ENCODE measurements around the gene RTBDN. TPM values are rescaled to one million over a fixed set of nuclear protein-coding genes. Genes with fewer than 3 reads are reported as not detected.

The RTBDN gene
- total and polyA plus RNA-seq, 12 donors = 0.23 to 16.4 (median 4.4) TPM; not detected in 5

DNA sequence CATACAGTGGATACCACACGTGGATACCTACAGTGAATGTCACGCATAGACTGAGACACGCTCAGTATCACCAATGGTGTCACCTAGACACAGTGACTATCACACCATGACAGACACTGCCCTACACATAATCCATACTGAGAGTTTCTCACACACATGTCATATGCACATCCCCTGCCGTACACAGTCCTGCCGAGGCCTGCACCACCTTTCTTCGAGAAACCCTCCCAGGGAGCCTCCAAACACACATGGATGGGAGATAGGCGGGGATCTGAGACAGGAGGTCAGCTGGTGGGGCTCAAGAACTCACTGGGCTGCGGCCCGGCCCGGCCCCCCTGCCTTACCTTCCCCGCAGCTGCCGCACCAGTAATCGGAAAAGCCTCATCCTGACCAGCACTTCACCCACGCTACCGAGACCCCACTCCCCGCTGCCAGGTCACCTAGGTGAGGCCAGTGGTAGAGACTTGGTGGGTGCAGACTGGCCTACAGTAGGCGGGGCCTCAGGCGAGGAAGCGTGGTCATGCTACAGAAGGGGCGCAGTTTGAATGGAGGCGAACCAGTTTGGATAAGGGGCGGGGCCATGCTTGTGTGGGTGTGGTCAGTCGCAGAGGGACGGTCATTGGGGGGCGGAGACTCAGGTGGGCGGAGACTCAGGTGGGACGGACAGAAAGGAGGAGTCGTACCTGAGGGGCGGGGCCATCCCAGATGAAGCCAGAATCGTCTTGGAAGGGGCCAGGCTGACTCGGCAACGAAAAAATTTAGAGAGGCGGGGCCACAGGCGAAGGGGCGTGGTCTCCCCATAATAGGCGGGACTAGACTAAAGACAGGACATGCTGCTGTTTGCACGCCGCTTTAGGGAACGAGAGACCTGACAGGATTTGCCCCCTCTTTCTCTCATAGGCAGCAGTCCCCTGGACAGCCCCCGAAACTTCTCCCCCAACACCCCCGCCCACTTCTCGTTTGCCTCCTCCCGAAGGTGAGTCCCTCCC lies 6.0 kb upstream of the RTBDN start:
- H3K4me3 ChIP-seq = peak overlapping the region in 1 of 4 donors; percentile 45
- H3K36me3 ChIP-seq (replicated peaks in 1 of 2) = no peaks in the 10 kb centered on the region
- H3K4me1 ChIP-seq (replicated peaks in 1 of 2) = peaks cover 7 to 10% of the 10 kb centered on the region in 2 donors
- WGBS, 4 donors = 22 to 24% (median 24%) methylated on average over 35 to 43 of the region's 43 CpGs
- H3K27ac ChIP-seq = peak overlapping the region in 1 of 5 donors; percentile 49
- intact Hi-C loops (cut with DNase I) = loop anchor here (5.0 to 10.0 kb wide), 4 partner anchors 38 to 276 kb away; partner anchors contain the start of genes PRDX2 (in 1 of the 2) and THSD8 (in 1 of the 2)
- peaks cover 80% of the 10 kb centered on the region for H3K27me3 ChIP-seq
- peak; percentile 64 to 94 (median 85) for DNase-seq
- no peak for TF ChIP-seq POLR2A (IDR thresholded peaks at IDR 0.05)
- TF ChIP-seq, protein P1, sequence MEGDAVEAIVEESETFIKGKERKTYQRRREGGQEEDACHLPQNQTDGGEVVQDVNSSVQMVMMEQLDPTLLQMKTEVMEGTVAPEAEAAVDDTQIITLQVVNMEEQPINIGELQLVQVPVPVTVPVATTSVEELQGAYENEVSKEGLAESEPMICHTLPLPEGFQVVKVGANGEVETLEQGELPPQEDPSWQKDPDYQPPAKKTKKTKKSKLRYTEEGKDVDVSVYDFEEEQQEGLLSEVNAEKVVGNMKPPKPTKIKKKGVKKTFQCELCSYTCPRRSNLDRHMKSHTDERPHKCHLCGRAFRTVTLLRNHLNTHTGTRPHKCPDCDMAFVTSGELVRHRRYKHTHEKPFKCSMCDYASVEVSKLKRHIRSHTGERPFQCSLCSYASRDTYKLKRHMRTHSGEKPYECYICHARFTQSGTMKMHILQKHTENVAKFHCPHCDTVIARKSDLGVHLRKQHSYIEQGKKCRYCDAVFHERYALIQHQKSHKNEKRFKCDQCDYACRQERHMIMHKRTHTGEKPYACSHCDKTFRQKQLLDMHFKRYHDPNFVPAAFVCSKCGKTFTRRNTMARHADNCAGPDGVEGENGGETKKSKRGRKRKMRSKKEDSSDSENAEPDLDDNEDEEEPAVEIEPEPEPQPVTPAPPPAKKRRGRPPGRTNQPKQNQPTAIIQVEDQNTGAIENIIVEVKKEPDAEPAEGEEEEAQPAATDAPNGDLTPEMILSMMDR (IDR thresholded peaks at IDR 0.05) = no peak
- H3K9me3 ChIP-seq (replicated peaks in 1 of 3) = no peaks in the 10 kb centered on the region

- Histone ChIP-seq H3K36me3 (replicated peaks in 1 of 2) (no peaks in the 10 kb centered on the region), H3K9me3 (replicated peaks in 1 of 3) (no peaks in the 10 kb centered on the region), H3K4me1 (replicated peaks in 1 of 2) (peaks cover 7 to 13% of the 10 kb centered on the region in 2 donors), H3K27me3 (peaks cover 80% of the 10 kb centered on the region), H3K4me3 (peak overlapping the region in 1 of 4 donors; percentile 47), H3K27ac (peak overlapping the region in 1 of 5 donors; percentile 41)
- TF ChIP-seq, protein P1 (IDR thresholded peaks at IDR 0.05) = no peak
- no peak for TF ChIP-seq POLR2A (IDR thresholded peaks at IDR 0.05)
- peak in 1 of 7 donors; percentile 68 for DNase-seq
- 18 to 47% (median 33%) methylated on average over 8 to 21 of the region's 21 CpGs for WGBS, 4 donors
- intact Hi-C loops (cut with DNase I) = no loop called here
Measured at GRCh38 chr19:12838886-12839756, 4.7 kb upstream of the RTBDN start.

- Histone ChIP-seq H3K9me3 (replicated peaks in 1 of 3) (no peaks in the 10 kb centered on the region), H3K4me1 (replicated peaks in 1 of 2) (peaks cover 10 to 16% of the 10 kb centered on the region in 2 donors), H3K4me3 (peak within 1 kb of the TSS in 1 of 4 donors; percentile 47), H3K27ac (peak within 1 kb of the TSS in 1 of 5 donors; percentile 41), H3K27me3 (peaks cover 78% of the 10 kb centered on the region), H3K36me3 (replicated peaks in 1 of 2) (no peaks in the 10 kb centered on the region)
- 0 to 3% (median 1%) methylated on average over 10 to 57 of the region's 69 CpGs for WGBS, 4 donors
- no peak for TF ChIP-seq POLR2A (IDR thresholded peaks at IDR 0.05)
- TF ChIP-seq, protein P1 (IDR thresholded peaks at IDR 0.05) = peak in 3 of 6 experiments; percentile 21 to 58 (median 51)
- intact Hi-C loops (cut with DNase I) = no loop called here
- DNase-seq = peak in 4 of 7 donors; percentile 28 to 60 (median 46)
Measured at GRCh38 chr19:12838182-12838885, 4.0 kb upstream of the RTBDN start, which contains the start of gene MAST1. Gene MAST1 (plus strand): TSS chr19:12838515. CDS start chr19:12838573, 58 bp downstream.
